ENCODE data around the gene FAM83C.

GRCh38 chr20:35270021-35270902 is 22.0 kb downstream of the FAM83C start:
- TF ChIP-seq CTCF (conservative IDR thresholded peaks at IDR 0.05; ENCODE audit: low read length) (no peak), EZH2phosphoT487 (IDR thresholded peaks at IDR 0.05; ENCODE audit: borderline replicate concordance, low read depth, low read length) (no peak)

Data from OCI-LY7 (cell line).